Fibroblast of upper back skin (primary cell): ENCODE measurements around the gene PBRM1.
"Not testable (repeated sequence)": the region's sequence is repeated elsewhere in the genome, so short reads cannot be mapped to it uniquely, and the experiment has no call there.

Source experiments
- DNase-seq: peaks from one replicate; pipeline ENCODE4 v3.0.0-alpha.2; 2013

PBRM1 gene

DNA sequence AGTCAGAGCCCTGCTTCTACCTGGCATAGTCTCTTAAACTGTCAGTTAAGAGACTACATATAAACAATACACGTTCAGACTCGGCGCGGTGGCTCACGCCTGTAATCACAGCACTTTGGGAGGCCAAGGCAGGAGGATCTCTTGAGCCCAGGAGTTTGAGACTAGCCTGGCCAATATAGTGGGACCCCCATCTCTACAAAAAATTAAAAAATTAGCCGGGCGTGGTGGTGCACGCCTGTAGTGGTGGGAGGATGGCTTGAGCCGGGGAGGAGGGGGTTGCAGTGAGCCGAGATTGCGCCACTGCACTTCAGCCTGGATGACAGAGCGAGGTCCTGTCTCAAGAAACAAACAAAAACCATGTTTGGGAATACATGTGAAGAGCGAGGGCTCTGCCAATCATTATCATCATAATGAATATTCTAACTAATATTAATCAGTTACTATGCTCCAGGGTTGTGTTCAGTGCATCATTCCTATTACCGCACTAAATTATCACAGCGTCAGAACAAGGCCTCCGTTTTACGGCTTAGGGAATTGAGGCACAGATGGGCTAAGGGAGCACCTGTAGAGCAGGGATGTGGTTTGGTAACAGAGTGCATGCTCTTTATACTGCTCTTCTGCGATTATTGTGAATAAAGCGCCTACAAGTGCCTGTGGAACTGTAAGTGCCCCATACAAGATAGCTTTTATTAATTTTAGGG lies 150.2 kb downstream of the PBRM1 start:
- no peak for DNase-seq

DNA sequence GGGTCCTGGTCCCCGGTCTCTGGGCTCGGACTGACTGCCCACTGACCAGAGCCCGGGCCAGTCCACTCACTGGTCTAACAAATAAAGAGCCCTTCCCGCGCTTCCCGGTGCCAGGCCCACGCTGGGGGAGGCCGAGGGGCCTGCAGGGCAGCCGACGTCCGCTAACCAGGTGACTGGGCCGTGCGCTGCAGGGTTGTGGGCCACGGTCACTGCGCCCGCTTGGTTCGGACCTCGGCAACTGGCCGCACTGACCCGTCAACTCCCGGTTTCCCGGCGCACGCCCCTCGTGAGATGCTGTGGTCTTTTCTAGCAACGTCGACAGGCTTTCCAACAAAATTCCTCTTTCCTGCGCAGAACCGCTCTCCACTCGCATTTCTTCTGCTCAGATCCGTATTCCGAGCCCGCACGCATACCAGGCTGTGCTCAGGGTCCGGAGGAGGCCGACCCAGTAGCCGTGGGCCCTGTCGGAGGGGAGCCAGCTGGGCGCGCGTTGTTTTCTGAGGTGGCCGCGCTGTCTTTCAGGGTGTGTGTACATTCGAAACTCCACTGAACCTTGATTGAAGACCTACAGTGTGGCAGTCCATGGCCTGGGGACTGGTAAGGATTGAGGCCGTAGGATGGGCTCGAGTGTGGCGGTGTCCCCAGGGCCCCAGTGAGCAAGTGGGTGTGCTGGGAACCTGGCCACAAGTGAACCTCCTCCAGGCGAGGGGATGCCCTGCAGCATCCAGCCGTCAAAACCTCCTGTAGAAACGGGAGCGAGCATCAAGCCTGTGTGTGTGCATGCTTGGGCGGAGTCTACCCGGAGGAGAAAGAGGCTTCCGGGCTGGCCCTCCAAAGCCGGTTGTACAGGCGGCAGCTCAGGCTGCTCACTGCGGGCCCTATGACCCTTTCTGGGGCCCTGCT lies 151.2 kb downstream of the PBRM1 start:
- peak; percentile 40 for DNase-seq

DNA sequence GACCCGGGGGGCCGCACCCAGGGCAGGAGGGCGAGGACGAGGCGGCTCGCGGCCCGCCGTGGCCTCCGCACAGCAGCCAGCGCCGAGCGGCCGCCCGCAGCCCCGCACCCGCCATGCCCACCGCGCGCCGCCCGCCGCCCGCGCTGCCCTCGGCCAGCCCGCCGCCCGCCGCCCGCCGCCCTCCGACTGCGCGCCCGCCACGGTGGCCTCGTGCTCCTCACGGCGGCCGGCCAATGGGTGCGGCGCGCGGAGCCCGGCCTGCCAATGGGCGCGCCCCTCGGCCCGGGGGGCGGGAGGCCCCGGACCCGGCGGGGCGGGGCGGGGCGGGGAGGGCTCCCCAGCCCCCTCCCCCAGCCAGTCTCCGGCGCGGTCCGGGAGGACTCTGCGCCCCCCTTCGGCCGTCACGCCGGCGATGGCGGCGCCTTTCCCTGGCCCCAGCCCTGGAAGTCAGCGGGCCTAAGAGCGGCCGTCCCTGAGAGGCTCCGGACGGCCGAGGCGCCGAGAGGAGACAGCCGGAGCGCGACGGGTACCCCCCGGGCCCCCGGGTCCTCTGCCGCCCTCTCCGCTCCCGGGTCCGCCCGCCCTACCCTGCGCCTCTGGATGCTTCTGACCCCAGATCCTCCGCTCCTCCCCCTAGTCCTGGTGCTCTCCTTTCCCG lies 152.0 kb downstream of the PBRM1 start, which contains the start of gene NT5DC2:
NT5DC2 (minus strand) TSS at position 235 of the 658 bp plus-strand sequence; CDS start at position 115, 120 bp downstream.
- DNase-seq: peak; percentile 79

- DNase-seq: no peak
Observed at GRCh38 chr3:52532838-52533622, 152.7 kb downstream of the PBRM1 start.

DNA sequence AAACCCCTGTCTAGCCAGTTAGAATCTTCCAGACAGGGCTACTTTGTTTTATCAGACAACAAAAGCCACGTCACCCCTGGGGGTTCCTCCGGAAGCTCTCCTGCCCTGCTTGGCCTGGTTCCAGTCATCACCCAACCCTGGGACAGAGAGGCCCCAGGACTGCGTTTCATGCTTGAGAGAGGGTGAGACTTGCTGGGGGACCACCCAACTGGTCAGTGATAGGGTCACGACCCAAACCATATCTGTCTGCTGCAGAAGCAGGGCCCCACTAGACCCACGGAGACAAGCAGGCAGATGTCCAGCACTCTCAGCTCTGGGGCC lies 153.2 kb downstream of the PBRM1 start:
- DNase-seq: peak; percentile 65

DNA sequence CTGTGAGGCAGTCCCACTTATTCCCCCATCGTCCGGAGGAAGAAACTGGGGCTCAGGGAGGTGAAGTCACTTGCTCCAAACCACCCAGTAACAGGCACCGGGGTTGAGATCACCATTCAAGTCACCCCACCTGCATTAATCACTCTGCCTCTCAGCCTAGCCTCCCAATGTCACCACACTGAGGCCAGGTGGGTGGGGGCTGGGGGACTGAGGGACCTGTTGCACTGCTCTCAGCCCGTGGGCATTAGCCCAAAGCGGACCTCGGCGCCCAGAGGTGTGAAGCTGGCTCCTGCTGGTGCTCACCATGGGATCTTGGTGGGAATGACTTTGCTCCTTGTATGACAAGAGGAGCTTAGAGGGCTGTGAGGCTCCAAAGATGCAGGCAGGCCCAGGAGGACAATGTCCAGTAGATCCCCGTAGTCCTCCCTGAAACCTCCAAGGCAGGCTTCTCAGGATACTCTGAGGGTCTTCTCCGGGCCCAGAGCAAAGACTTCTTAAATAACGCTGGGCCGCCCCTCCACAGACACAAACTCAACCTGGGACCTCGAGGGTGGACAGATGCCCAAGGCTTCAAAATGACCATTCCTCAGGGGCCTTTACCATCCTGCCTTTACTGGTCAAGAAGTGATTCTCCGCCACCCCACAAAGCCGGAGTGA lies 153.7 kb downstream of the PBRM1 start:
- DNase-seq: no peak

- DNase-seq: no peak
Observed at GRCh38 chr3:52530918-52531826, 154.5 kb downstream of the PBRM1 start.

DNA sequence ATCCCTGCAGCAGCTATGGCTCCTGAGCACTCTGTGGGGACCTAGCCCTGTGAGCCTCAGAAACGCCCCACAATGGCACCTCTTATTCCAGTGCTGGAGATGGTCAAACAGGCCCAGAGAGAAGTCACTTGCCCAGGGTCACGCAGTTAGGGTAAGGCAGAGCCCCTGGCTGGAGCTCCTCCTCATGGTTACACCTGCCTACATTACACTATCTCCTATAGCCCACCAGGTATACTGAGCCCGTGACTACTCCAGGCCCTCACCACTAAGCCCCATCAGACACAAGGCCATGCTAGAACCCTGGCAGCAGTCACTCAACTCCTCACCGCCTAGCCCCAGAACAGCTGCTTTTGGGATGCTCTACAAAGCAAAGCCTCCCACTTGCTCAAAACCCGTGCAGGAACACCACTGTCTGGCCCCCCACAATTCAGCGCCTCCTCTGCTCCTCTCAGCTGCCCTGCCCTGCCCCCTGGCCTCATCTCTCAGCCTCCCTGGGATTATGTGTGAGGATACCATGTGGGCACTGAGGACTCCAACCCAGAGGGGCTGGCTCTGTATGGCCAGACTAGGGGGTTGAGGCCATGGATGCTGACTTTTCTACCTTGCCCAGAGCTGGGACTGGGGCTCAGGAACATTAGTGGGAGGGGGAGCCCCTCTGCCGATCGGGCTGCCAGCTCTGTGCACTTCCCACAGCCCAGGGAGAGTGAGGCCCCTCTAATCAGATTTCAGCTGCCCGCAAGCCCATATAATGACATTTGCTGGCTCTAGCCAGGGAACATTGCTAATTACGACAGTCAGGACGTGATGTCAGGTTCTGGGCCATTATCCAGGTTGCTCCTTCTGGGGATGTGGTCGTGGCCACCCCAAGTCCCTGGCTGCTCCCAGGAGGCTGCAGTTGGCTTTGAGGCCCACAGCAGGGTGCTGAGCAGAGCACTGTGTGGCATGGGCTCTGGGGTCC lies 156.1 kb downstream of the PBRM1 start:
- DNase-seq: no peak

- DNase-seq: no peak
Observed at GRCh38 chr3:52528586-52529375, 156.9 kb downstream of the PBRM1 start.

DNA sequence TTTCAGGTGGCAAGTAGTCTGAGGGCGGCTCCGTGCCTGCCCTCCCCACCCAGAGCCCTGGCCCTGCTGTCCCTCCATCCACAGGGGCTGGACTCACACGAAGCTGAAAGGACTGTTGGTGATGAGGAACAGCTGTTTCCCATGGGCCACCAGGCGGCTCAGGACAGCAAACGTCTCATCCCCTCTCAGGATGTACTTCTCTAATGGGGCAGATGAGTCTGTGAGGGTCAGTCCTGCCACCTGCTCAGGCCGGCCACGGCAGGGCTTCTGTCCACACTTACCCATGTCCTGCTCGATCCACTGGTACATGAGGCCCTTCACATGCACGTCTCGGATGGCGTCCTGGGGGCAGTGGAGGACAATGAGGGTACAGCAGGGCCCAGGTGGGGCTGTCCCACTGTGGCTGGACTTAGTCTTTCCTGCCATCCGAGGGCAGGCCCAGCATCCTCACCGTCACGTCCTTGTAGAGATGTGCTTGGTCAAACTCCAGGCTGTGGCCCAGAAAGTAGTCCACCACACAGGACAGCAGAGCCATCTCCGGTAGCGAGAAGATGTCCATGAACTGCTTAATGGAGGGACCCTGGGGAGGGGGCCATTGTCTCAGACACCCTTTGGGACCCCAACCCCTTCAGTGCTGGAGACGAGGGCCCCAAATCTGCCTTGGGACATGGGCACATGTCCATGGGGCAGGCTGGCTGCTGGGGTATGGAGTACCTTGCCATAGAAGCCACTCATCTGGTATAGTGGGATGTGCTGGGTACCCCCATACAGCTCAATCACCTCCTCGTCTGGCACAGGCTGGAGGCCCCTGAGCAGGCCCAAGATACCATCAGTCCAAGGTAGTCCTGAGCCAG lies 157.8 kb downstream of the PBRM1 start:
- no peak for DNase-seq

DNA sequence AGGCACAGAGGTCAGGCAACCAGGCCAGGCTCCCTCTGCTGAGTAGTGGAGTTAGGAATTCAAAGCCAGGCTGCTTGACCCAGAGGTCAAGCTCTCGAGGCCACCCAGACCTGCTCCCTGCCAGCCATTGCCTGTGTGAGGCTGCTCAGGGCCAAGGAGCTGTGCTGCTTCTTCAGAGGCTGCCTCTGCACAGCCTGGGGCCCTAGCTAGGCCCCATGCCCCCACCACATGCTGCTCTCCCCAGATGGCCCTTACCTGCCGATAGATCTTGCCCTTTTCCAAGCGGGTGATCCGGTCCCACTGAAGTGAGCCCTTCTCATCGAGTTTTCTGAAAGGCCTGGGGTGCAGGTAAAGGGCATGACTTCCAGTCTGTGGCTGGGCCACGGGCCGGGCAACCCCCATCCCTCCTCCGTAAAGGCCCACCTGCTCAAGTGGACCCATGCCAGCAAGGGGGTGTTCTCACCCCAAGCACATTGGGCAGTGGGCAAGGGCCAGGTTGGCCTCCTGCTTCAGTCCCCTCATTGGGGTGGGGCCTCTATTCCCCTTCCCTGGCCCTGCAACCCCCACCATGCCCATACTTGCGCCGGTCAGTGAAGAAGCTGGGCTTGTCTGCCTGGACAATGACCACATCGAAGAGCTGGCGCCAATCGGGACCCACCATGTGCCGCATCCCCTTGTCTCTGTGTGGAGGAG lies 158.5 kb downstream of the PBRM1 start:
- DNase-seq: no peak

GRCh38 chr3:52526671-52527038 lies 159.1 kb downstream of the PBRM1 start:
- DNase-seq: not testable (repeated sequence)

GRCh38 chr3:52525680-52526561 lies 159.8 kb downstream of the PBRM1 start:
- DNase-seq: no peak

GRCh38 chr3:52524752-52525679 lies 160.7 kb downstream of the PBRM1 start:
- no peak for DNase-seq

- no peak for DNase-seq
Observed at GRCh38 chr3:52524258-52524751, 161.4 kb downstream of the PBRM1 start.
